HEK293 (cell line): ENCODE results near the gene ZNF467.

ENCODE experiments used
- BCL11A ChIP-seq: fragments of 450-650 bp; formaldehyde crosslinking; IDR thresholded peaks from 2 replicates; pipeline ENCODE4 v1.5.1; 2016; ENCODE audit warnings: low read depth, missing biosample characterization, missing genetic modification characterization
- GLIS1 ChIP-seq: fragments of 450-650 bp; formaldehyde crosslinking; IDR thresholded peaks from 2 replicates; pipeline ENCODE4 v1.5.1; 2016; ENCODE audit warnings: missing biosample characterization, missing genetic modification characterization
- GLIS2 ChIP-seq: fragments of 450-650 bp; formaldehyde crosslinking; IDR thresholded peaks from 2 replicates; pipeline ENCODE4 v1.5.1; 2016; ENCODE audit warnings: missing biosample characterization, missing genetic modification characterization
- HOXA7 ChIP-seq: sonication (generic); formaldehyde crosslinking; IDR thresholded peaks from 2 replicates; pipeline ENCODE4 v1.8.1; 2022; ENCODE audit warnings: missing genetic modification reagents, borderline replicate concordance
- HOXD13 ChIP-seq: sonication (generic); formaldehyde crosslinking; IDR thresholded peaks from 2 replicates; pipeline ENCODE4 v1.8.0; 2022; ENCODE audit warnings: missing genetic modification reagents, borderline replicate concordance
- PBX3 ChIP-seq: sonication (generic); formaldehyde crosslinking; IDR thresholded peaks from 2 replicates; pipeline ENCODE4 v1.8.1; 2022; ENCODE audit warnings: mild to moderate bottlenecking, moderate library complexity, missing genetic modification reagents
- PRDM1 ChIP-seq: fragments of 450-650 bp; formaldehyde crosslinking; IDR thresholded peaks from 2 replicates; pipeline ENCODE4; 2016; ENCODE audit warnings: missing biosample characterization, missing genetic modification characterization
- SP3 ChIP-seq: fragments of 450-650 bp; formaldehyde crosslinking; IDR thresholded peaks from 2 replicates; pipeline ENCODE4 v1.5.1; 2016; ENCODE audit warnings: missing biosample characterization, missing genetic modification characterization
- ZBTB17 ChIP-seq: fragments of 450-650 bp; formaldehyde crosslinking; IDR thresholded peaks from 2 replicates; pipeline ENCODE4 v1.5.1; 2016; ENCODE audit warnings: missing biosample characterization, missing genetic modification characterization
- ZBTB20 ChIP-seq: fragments of 450-650 bp; formaldehyde crosslinking; IDR thresholded peaks from 2 replicates; pipeline ENCODE4 v1.5.1; 2016; ENCODE audit warnings: missing biosample characterization, missing genetic modification characterization
- ZNF155 ChIP-seq: fragments of 450-650 bp; formaldehyde crosslinking; IDR thresholded peaks from 2 replicates; pipeline ENCODE4 v1.5.1; 2016; ENCODE audit warnings: missing biosample characterization, missing genetic modification characterization
- ZNF174 ChIP-seq: fragments of 450-650 bp; formaldehyde crosslinking; IDR thresholded peaks from 2 replicates; pipeline ENCODE4 v1.5.0; 2017; ENCODE audit warnings: missing biosample characterization, mild to moderate bottlenecking, missing genetic modification characterization
- ZNF2 ChIP-seq: fragments of 450-650 bp; formaldehyde crosslinking; IDR thresholded peaks from 2 replicates; pipeline ENCODE4 v1.5.1; 2016; ENCODE audit warnings: missing biosample characterization, missing genetic modification characterization
- ZNF214 ChIP-seq: fragments of 450-650 bp; formaldehyde crosslinking; IDR thresholded peaks from 2 replicates; pipeline ENCODE4 v1.5.1; 2017; ENCODE audit warnings: missing biosample characterization, mild to moderate bottlenecking, missing genetic modification characterization, borderline replicate concordance
- ZNF26 ChIP-seq: fragments of 450-650 bp; formaldehyde crosslinking; IDR thresholded peaks from 2 replicates; pipeline ENCODE4 v1.5.1; 2016; ENCODE audit warnings: missing biosample characterization, missing genetic modification characterization
- ZNF366 ChIP-seq: fragments of 450-650 bp; formaldehyde crosslinking; conservative IDR thresholded peaks from 2 replicates; pipeline ENCODE4 v1.5.1; 2016; ENCODE audit warnings: missing biosample characterization, missing genetic modification characterization
- ZNF37A ChIP-seq: fragments of 450-650 bp; IDR thresholded peaks from 2 replicates; pipeline ENCODE4 v1.5.1; 2018; ENCODE audit warnings: missing biosample characterization, missing genetic modification characterization
- ZNF48 ChIP-seq: fragments of 450-650 bp; formaldehyde crosslinking; IDR thresholded peaks from 2 replicates; pipeline ENCODE4 v1.5.1; 2016; ENCODE audit warnings: missing biosample characterization, missing genetic modification characterization
- ZNF530 ChIP-seq: fragments of 450-650 bp; formaldehyde crosslinking; IDR thresholded peaks from 2 replicates; pipeline ENCODE4 v1.5.1; 2016; ENCODE audit warnings: low read depth, missing biosample characterization, missing genetic modification characterization
- ZNF560 ChIP-seq: fragments of 450-650 bp; formaldehyde crosslinking; IDR thresholded peaks from 2 replicates; pipeline ENCODE4 v1.5.1; 2017; ENCODE audit warnings: missing biosample characterization, missing genetic modification characterization, borderline replicate concordance
- ZNF585B ChIP-seq: fragments of 450-650 bp; formaldehyde crosslinking; IDR thresholded peaks from 2 replicates; pipeline ENCODE4 v1.5.1; 2016; ENCODE audit warnings: missing biosample characterization, missing genetic modification characterization
- ZNF610 ChIP-seq: fragments of 450-650 bp; formaldehyde crosslinking; IDR thresholded peaks from 2 replicates; pipeline ENCODE4 v1.5.1; 2016; ENCODE audit warnings: missing biosample characterization, missing genetic modification characterization, borderline replicate concordance
- ZNF660 ChIP-seq: fragments of 450-650 bp; IDR thresholded peaks from 2 replicates; pipeline ENCODE4 v1.5.1; 2018; ENCODE audit warnings: missing biosample characterization, mild to moderate bottlenecking, missing genetic modification characterization
- ZNF704 ChIP-seq: fragments of 450-650 bp; formaldehyde crosslinking; IDR thresholded peaks from 2 replicates; pipeline ENCODE4 v1.5.1; 2016; ENCODE audit warnings: missing biosample characterization, missing genetic modification characterization
- ZNF768 ChIP-seq: fragments of 450-650 bp; formaldehyde crosslinking; IDR thresholded peaks from 2 replicates; pipeline ENCODE4 v1.5.1; 2018; ENCODE audit warnings: missing biosample characterization, mild to moderate bottlenecking, missing genetic modification characterization
- ZNF843 ChIP-seq: fragments of 450-650 bp; formaldehyde crosslinking; IDR thresholded peaks from 2 replicates; pipeline ENCODE4 v1.5.1; 2016; ENCODE audit warnings: missing biosample characterization, missing genetic modification characterization
- ZSCAN16 ChIP-seq: fragments of 450-650 bp; formaldehyde crosslinking; IDR thresholded peaks from 2 replicates; pipeline ENCODE4 v1.5.1; 2016; ENCODE audit warnings: missing biosample characterization, missing genetic modification characterization
- ZSCAN18 ChIP-seq: fragments of 450-650 bp; formaldehyde crosslinking; IDR thresholded peaks from 2 replicates; pipeline ENCODE4 v1.5.1; 2016; ENCODE audit warnings: missing biosample characterization, missing genetic modification characterization
- TF ChIP-seq, protein P1 (sequence below): fragments of 450-650 bp; formaldehyde crosslinking; IDR thresholded peaks from 2 replicates; pipeline ENCODE4 v1.5.1; 2016; ENCODE audit warnings: missing biosample characterization, missing genetic modification characterization
- TF ChIP-seq, protein P2 (sequence below): fragments of 450-650 bp; formaldehyde crosslinking; IDR thresholded peaks from 2 replicates; pipeline ENCODE4 v1.5.1; 2016; ENCODE audit warnings: missing biosample characterization, missing genetic modification characterization
- TF ChIP-seq, protein P3 (sequence below): fragments of 450-650 bp; formaldehyde crosslinking; IDR thresholded peaks from 2 replicates; pipeline ENCODE4 v1.5.0; 2017; ENCODE audit warnings: missing biosample characterization, missing genetic modification characterization, borderline replicate concordance

Gene ZNF467

GRCh38 chr7:149771720-149772240, 1.6 kb downstream of the ZNF467 start (continued):
- TF ChIP-seq ZNF26 (tag by site-specific recombination) (no peak), ZNF174 (tag by site-specific recombination) (no peak), BCL11A (tag by site-specific recombination) (peak; percentile 92), PBX3 (CRISPR knock-in tag) (no peak), PRDM1 (tag by site-specific recombination) (peak; percentile 91), HOXD13 (CRISPR knock-in tag) (no peak), ZNF366 (tag by site-specific recombination) (peak; percentile 82), GLIS1 (tag by site-specific recombination) (peak; percentile 39), ZNF48 (tag by site-specific recombination) (no peak), ZNF560 (no peak), ZNF610 (tag by site-specific recombination) (peak; percentile 63; the same call in 1 of the 2 replicates), ZNF660 (tag by site-specific recombination) (peak; percentile 31; the same call in 1 of the 2 replicates), ZNF530 (tag by site-specific recombination) (no peak), ZNF843 (peak; percentile 70), ZNF704 (tag by site-specific recombination) (no peak), GLIS2 (tag by site-specific recombination) (peak; percentile 23), ZNF2 (tag by site-specific recombination) (no peak), ZNF214 (tag by site-specific recombination) (no peak), ZNF585B (no peak), ZNF155 (no peak), ZNF37A (no peak), SP3 (peak; percentile 92), ZNF768 (tag by site-specific recombination) (no peak), ZBTB20 (tag by site-specific recombination) (peak; percentile 42; the same call in 1 of the 2 replicates), ZBTB17 (tag by site-specific recombination) (peak; percentile 81), ZSCAN16 (tag by site-specific recombination) (no peak), HOXA7 (CRISPR knock-in tag) (no peak), ZSCAN18 (tag by site-specific recombination) (peak; percentile 79; the same call in 1 of the 2 replicates)
- TF ChIP-seq, protein P1, sequence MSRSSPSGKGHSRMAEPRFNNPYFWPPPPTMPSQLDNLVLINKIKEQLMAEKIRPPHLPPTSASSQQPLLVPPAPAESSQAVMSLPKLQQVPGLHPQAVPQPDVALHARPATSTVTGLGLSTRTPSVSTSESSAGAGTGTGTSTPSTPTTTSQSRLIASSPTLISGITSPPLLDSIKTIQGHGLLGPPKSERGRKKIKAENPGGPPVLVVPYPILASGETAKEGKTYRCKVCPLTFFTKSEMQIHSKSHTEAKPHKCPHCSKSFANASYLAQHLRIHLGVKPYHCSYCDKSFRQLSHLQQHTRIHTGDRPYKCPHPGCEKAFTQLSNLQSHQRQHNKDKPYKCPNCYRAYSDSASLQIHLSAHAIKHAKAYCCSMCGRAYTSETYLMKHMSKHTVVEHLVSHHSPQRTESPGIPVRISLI: no peak
- TF ChIP-seq, protein P2, sequence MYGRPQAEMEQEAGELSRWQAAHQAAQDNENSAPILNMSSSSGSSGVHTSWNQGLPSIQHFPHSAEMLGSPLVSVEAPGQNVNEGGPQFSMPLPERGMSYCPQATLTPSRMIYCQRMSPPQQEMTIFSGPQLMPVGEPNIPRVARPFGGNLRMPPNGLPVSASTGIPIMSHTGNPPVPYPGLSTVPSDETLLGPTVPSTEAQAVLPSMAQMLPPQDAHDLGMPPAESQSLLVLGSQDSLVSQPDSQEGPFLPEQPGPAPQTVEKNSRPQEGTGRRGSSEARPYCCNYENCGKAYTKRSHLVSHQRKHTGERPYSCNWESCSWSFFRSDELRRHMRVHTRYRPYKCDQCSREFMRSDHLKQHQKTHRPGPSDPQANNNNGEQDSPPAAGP (tag by site-specific recombination): peak; percentile 88
- TF ChIP-seq, protein P3, sequence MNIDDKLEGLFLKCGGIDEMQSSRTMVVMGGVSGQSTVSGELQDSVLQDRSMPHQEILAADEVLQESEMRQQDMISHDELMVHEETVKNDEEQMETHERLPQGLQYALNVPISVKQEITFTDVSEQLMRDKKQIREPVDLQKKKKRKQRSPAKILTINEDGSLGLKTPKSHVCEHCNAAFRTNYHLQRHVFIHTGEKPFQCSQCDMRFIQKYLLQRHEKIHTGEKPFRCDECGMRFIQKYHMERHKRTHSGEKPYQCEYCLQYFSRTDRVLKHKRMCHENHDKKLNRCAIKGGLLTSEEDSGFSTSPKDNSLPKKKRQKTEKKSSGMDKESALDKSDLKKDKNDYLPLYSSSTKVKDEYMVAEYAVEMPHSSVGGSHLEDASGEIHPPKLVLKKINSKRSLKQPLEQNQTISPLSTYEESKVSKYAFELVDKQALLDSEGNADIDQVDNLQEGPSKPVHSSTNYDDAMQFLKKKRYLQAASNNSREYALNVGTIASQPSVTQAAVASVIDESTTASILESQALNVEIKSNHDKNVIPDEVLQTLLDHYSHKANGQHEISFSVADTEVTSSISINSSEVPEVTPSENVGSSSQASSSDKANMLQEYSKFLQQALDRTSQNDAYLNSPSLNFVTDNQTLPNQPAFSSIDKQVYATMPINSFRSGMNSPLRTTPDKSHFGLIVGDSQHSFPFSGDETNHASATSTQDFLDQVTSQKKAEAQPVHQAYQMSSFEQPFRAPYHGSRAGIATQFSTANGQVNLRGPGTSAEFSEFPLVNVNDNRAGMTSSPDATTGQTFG (tag by site-specific recombination): no peak
